ENCODE data around the gene PHLDB2.

DNA sequence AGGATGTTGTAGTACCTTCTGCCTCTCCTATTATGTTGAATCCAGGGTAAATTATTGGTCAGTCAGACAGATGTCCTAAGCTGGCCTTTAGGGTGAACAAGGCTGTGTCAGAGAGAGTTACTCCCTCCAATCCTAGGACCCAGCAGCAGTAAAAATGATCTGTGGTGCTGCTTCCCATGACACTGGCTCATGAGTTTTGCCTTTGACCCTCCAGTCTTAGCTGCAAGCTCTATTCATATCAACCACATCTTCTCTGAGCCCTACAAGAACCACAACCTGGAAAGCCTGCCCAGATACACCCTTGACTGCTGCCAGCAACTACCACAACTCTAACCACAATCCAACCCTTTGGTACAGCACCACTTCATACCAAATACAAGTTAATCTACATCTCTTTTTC lies 27.2 kb upstream of the PHLDB2 start:
- no peak for TF ChIP-seq GABPA (IDR thresholded peaks at IDR 0.05; ENCODE audit: low read depth)
- no peak for TF ChIP-seq CBX5 (IDR thresholded peaks at IDR 0.05; ENCODE audit: low read depth)
- TF ChIP-seq, protein P1, sequence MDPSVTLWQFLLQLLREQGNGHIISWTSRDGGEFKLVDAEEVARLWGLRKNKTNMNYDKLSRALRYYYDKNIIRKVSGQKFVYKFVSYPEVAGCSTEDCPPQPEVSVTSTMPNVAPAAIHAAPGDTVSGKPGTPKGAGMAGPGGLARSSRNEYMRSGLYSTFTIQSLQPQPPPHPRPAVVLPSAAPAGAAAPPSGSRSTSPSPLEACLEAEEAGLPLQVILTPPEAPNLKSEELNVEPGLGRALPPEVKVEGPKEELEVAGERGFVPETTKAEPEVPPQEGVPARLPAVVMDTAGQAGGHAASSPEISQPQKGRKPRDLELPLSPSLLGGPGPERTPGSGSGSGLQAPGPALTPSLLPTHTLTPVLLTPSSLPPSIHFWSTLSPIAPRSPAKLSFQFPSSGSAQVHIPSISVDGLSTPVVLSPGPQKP (IDR thresholded peaks at IDR 0.05; ENCODE audit: low read depth, low read length): no peak
- TF ChIP-seq JUND (IDR thresholded peaks at IDR 0.05; ENCODE audit: low read depth, low read length): no peak
- TF ChIP-seq CHD2 (IDR thresholded peaks at IDR 0.05; ENCODE audit: borderline replicate concordance, low read depth, low read length): no peak
